HG03196 (cell line): ENCODE measurements around the gene MAML2.

Experiments
- ATAC-seq: cut with Tn5 transposase; IDR thresholded peaks from one replicate; pipeline ENCODE4 v1.9.1; 2021; ENCODE audit not compliant: unreplicated experiment

MAML2 gene

GRCh38 chr11:96052921-96053651 lies 289.9 kb downstream of the MAML2 start:
- no peak for ATAC-seq

GRCh38 chr11:96051820-96052219 lies 291.2 kb downstream of the MAML2 start:
- ATAC-seq = peak; percentile 95

GRCh38 chr11:96050435-96051182 lies 292.4 kb downstream of the MAML2 start:
- no peak for ATAC-seq

- no peak for ATAC-seq
Observed at GRCh38 chr11:96049426-96049825, 293.6 kb downstream of the MAML2 start.

- ATAC-seq = no peak
Observed at GRCh38 chr11:96045622-96046456, 297.2 kb downstream of the MAML2 start.

GRCh38 chr11:96044747-96045146 lies 298.2 kb downstream of the MAML2 start:
- no peak for ATAC-seq

- ATAC-seq = no peak
Observed at GRCh38 chr11:96044311-96044710, 298.7 kb downstream of the MAML2 start.

- no peak for ATAC-seq
Observed at GRCh38 chr11:96043291-96043690, 299.7 kb downstream of the MAML2 start.

- no peak for ATAC-seq
Observed at GRCh38 chr11:96038046-96038445, 304.9 kb downstream of the MAML2 start.

- no peak for ATAC-seq
Observed at GRCh38 chr11:96037405-96037949, 305.5 kb downstream of the MAML2 start.

- ATAC-seq = no peak
Observed at GRCh38 chr11:96036863-96037262, 306.1 kb downstream of the MAML2 start.

GRCh38 chr11:96035740-96036078 lies 307.3 kb downstream of the MAML2 start:
- no peak for ATAC-seq

- no peak for ATAC-seq
Observed at GRCh38 chr11:96035031-96035739, 307.8 kb downstream of the MAML2 start.

GRCh38 chr11:96033599-96033998 lies 309.4 kb downstream of the MAML2 start:
- no peak for ATAC-seq

- no peak for ATAC-seq
Observed at GRCh38 chr11:96033095-96033494, 309.9 kb downstream of the MAML2 start.

GRCh38 chr11:96028746-96029145 lies 314.2 kb downstream of the MAML2 start:
- ATAC-seq = no peak

- ATAC-seq = no peak
Observed at GRCh38 chr11:96027021-96027420, 316.0 kb downstream of the MAML2 start.

GRCh38 chr11:96026310-96026709 lies 316.7 kb downstream of the MAML2 start:
- ATAC-seq = no peak

- no peak for ATAC-seq
Observed at GRCh38 chr11:96024666-96025065, 318.3 kb downstream of the MAML2 start.

GRCh38 chr11:96023275-96023674 lies 319.7 kb downstream of the MAML2 start:
- no peak for ATAC-seq
